Neural cell (in vitro differentiated cells): ENCODE data around the gene ARPIN.

Experiments
- CTCF ChIP-seq: fragments of 450-650 bp; IDR thresholded peaks from 2 replicates; pipeline ENCODE4 v1.5.1; 2014; ENCODE audit warnings: antibody characterized with exemption, mild to moderate bottlenecking, moderate library complexity; ENCODE audit not compliant: poor library complexity, severe bottlenecking
- EP300 ChIP-seq: fragments of 450-650 bp; conservative IDR thresholded peaks from 2 replicates; pipeline ENCODE4 v1.6.1; 2014; ENCODE audit warnings: antibody characterized with exemption, mild to moderate bottlenecking, moderate library complexity; ENCODE audit not compliant: poor library complexity, severe bottlenecking
- EZH2 ChIP-seq: fragments of 200-600, 300-800 bp; shearing (Covaris generic), sonication (generic); IDR thresholded peaks from 2 replicates; pipeline ENCODE4 v1.6.1; 2014; ENCODE audit warnings: antibody characterized with exemption, low read length, borderline replicate concordance, mild to moderate bottlenecking; ENCODE audit not compliant: insufficient read depth, poor library complexity, severe bottlenecking
- MXI1 ChIP-seq: fragments of 450-650 bp; conservative IDR thresholded peaks from 2 replicates; pipeline ENCODE4 v1.6.1; 2014; ENCODE audit warnings: antibody characterized with exemption, mild to moderate bottlenecking; ENCODE audit not compliant: poor library complexity, severe bottlenecking
- POLR2AphosphoS5 ChIP-seq: IDR thresholded peaks from 2 replicates; pipeline ENCODE4 v1.6.1; 2012
- RAD21 ChIP-seq: fragments of 450-650 bp; conservative IDR thresholded peaks from 2 replicates; pipeline ENCODE4 v1.6.1; 2014; ENCODE audit warnings: antibody characterized with exemption, mild to moderate bottlenecking, moderate library complexity
- TAF1 ChIP-seq: IDR thresholded peaks from 2 replicates; pipeline ENCODE4 v1.6.1; 2012; ENCODE audit warnings: low read depth

- TF ChIP-seq CTCF (no peak), RAD21 (no peak), MXI1 (no peak), TAF1 (no peak), EP300 (no peak), EZH2 (no peak), POLR2AphosphoS5 (no peak)
Measured at GRCh38 chr15:89848970-89849292, 63.8 kb downstream of the ARPIN start.
